OCI-LY3 (cell line): ENCODE data around the gene PTPN13.

ENCODE experiments used
- EZH2phosphoT487 ChIP-seq: fragments of 200-600 bp; shearing (Covaris generic); IDR thresholded peaks from 2 replicates; pipeline ENCODE4 v1.6.1; 2018; ENCODE audit warnings: antibody characterized with exemption, mixed run types, low read depth
- TF ChIP-seq, protein P1 (sequence below): fragments of 200-600, 300-600 bp; sonication (generic); IDR thresholded peaks from 2 replicates; pipeline ENCODE4 v1.5.1; 2014; ENCODE audit warnings: antibody characterized with exemption, low read length, low read depth

- TF ChIP-seq, protein P1, sequence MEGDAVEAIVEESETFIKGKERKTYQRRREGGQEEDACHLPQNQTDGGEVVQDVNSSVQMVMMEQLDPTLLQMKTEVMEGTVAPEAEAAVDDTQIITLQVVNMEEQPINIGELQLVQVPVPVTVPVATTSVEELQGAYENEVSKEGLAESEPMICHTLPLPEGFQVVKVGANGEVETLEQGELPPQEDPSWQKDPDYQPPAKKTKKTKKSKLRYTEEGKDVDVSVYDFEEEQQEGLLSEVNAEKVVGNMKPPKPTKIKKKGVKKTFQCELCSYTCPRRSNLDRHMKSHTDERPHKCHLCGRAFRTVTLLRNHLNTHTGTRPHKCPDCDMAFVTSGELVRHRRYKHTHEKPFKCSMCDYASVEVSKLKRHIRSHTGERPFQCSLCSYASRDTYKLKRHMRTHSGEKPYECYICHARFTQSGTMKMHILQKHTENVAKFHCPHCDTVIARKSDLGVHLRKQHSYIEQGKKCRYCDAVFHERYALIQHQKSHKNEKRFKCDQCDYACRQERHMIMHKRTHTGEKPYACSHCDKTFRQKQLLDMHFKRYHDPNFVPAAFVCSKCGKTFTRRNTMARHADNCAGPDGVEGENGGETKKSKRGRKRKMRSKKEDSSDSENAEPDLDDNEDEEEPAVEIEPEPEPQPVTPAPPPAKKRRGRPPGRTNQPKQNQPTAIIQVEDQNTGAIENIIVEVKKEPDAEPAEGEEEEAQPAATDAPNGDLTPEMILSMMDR = no peak
- TF ChIP-seq EZH2phosphoT487 = no peak
Measured at GRCh38 chr4:86848732-86849619, 254.9 kb downstream of the PTPN13 start, which contains the start of gene SLC10A6.
